SHP77 treated with DMSO at 0.1 percent for 48 hours (cell line): ENCODE data around the gene VWF.

Source experiments
- DNase-seq: peaks from one replicate; lab custom pipeline; 2025; lab: John Stamatoyannopoulos, UW

VWF gene

GRCh38 chr12:6058481-6059161 lies 65.8 kb downstream of the VWF start:
- DNase-seq, result no peak

GRCh38 chr12:6057700-6058099 lies 66.8 kb downstream of the VWF start:
- DNase-seq, result no peak

- DNase-seq, result no peak
These were observed 67.8 kb downstream of the VWF start for GRCh38 chr12:6056406-6057240.

- DNase-seq, result no peak
These were observed 70.9 kb downstream of the VWF start for GRCh38 chr12:6053541-6053940.

- DNase-seq, result no peak
These were observed 71.5 kb downstream of the VWF start for GRCh38 chr12:6052940-6053329.

- no peak for DNase-seq
These were observed 72.1 kb downstream of the VWF start for GRCh38 chr12:6052206-6052939.

- no peak for DNase-seq
These were observed 74.5 kb downstream of the VWF start for GRCh38 chr12:6049992-6050391.

GRCh38 chr12:6049587-6049986 lies 74.9 kb downstream of the VWF start:
- no peak for DNase-seq

GRCh38 chr12:6047249-6048237 lies 76.9 kb downstream of the VWF start:
- DNase-seq, result no peak

GRCh38 chr12:6046511-6047180 lies 77.8 kb downstream of the VWF start:
- DNase-seq, result no peak

GRCh38 chr12:6045438-6045837 lies 79.0 kb downstream of the VWF start:
- DNase-seq, result no peak

GRCh38 chr12:6044082-6044481 lies 80.4 kb downstream of the VWF start:
- DNase-seq, result no peak

- no peak for DNase-seq
These were observed 82.0 kb downstream of the VWF start for GRCh38 chr12:6042446-6042845.

GRCh38 chr12:6041891-6042290 lies 82.6 kb downstream of the VWF start:
- no peak for DNase-seq

- DNase-seq, result no peak
These were observed 83.7 kb downstream of the VWF start for GRCh38 chr12:6040815-6041214.

- DNase-seq, result peak; percentile 1
These were observed 84.4 kb downstream of the VWF start for GRCh38 chr12:6039894-6040601.

- peak; percentile 4 for DNase-seq
These were observed 86.3 kb downstream of the VWF start for GRCh38 chr12:6038160-6038559.

- DNase-seq, result no peak
These were observed 87.0 kb downstream of the VWF start for GRCh38 chr12:6037459-6037858.

- DNase-seq, result no peak
These were observed 88.0 kb downstream of the VWF start for GRCh38 chr12:6036509-6036908.

GRCh38 chr12:6034596-6034995 lies 89.9 kb downstream of the VWF start:
- DNase-seq, result no peak
